ENCODE measurements around the gene CPNE5. TPM values are rescaled to one million over a fixed set of nuclear protein-coding genes. Genes with fewer than 3 reads are reported as not detected.

Gene CPNE5
- total RNA-seq, 1 donor from 2014 or later = not detected

DNA sequence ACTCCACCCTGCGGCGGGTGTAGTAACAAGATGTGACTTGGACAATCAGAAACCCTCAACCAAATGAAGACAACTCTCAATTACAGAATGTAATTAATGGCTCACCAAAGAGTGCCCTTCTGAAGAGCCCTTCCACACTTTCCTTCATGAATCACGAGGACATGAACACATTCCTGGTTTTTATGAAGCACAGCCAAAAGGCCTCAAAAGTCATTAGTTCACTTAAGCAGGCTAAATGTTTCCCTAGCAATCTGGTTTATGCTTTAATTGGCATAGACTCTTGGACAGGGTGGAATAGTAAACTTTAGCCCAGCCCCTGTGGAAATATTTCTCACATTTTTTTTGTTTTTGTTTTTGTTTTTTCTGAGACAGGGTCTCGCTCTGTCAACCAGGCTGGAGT is 20.5 kb downstream of the CPNE5 start:
- Histone ChIP-seq H3K27me3 (no peaks in the 10 kb centered on the region), H3K4me1 (peaks cover 28% of the 10 kb centered on the region), H3K9me3 (ENCODE audit: low read depth) (no peaks in the 10 kb centered on the region), H3K36me3 (no peaks in the 10 kb centered on the region), H3K27ac (no peak overlapping the region), H3K79me2 (ENCODE audit: low read depth) (no peaks in the 10 kb centered on the region), H2AFZ (replicated peaks) (no peak overlapping the region), H3K4me2 (no peak overlapping the region), H4K20me1 (ENCODE audit: low read depth) (no peaks in the 10 kb centered on the region), H3F3A (ENCODE audit: low read depth) (peaks cover 5% of the 10 kb centered on the region), H3K4me3 (no peak overlapping the region), H3K9ac (no peak overlapping the region)
- TF ChIP-seq, protein P1, sequence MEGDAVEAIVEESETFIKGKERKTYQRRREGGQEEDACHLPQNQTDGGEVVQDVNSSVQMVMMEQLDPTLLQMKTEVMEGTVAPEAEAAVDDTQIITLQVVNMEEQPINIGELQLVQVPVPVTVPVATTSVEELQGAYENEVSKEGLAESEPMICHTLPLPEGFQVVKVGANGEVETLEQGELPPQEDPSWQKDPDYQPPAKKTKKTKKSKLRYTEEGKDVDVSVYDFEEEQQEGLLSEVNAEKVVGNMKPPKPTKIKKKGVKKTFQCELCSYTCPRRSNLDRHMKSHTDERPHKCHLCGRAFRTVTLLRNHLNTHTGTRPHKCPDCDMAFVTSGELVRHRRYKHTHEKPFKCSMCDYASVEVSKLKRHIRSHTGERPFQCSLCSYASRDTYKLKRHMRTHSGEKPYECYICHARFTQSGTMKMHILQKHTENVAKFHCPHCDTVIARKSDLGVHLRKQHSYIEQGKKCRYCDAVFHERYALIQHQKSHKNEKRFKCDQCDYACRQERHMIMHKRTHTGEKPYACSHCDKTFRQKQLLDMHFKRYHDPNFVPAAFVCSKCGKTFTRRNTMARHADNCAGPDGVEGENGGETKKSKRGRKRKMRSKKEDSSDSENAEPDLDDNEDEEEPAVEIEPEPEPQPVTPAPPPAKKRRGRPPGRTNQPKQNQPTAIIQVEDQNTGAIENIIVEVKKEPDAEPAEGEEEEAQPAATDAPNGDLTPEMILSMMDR (IDR thresholded peaks at IDR 0.05) = no peak
- Mint-ChIP-seq H3K36me3 (no peaks in the 10 kb centered on the region), H3K27me3 (ENCODE audit: insufficient read depth, low read depth) (peaks cover 24% of the 10 kb centered on the region), H3K4me1 (peaks cover 62% of the 10 kb centered on the region), H3K9me3 (no peaks in the 10 kb centered on the region), H3K4me3 (no peak overlapping the region), H3K27ac (no peak overlapping the region)
- no peak for DNase-seq (ENCODE audit: low spot score)

DNA sequence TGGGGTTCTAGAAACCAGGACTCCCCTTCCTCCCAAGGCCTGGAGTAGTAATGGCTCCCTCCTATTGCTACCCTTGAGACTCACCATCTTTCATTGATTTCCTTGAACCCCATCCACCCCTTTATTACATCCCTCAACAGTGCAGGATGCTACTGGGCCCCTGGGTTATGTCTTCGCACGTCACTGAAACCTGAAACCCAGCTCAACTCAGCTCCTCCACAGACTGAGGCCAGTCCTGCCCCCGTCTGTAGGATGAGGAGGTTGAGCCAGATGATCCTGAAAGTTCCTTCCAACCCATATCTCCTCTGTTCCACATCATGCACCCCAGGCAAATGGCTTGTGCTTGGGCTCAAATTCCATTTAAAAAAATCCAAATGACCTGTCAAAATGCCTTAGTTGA is 21.4 kb downstream of the CPNE5 start:
- H3K4me3 Mint-ChIP-seq = no peak overlapping the region
- no peaks in the 10 kb centered on the region for H3K36me3 Mint-ChIP-seq
- H3F3A ChIP-seq (ENCODE audit: low read depth) = peaks cover 5% of the 10 kb centered on the region
- no peak overlapping the region for H3K27ac Mint-ChIP-seq
- H3K27me3 Mint-ChIP-seq (ENCODE audit: insufficient read depth, low read depth) = peaks cover 24% of the 10 kb centered on the region
- H3K9me3 ChIP-seq (ENCODE audit: low read depth) = no peaks in the 10 kb centered on the region
- no peaks in the 10 kb centered on the region for H3K36me3 ChIP-seq
- H3K27me3 ChIP-seq = no peaks in the 10 kb centered on the region
- no peaks in the 10 kb centered on the region for H3K9me3 Mint-ChIP-seq
- TF ChIP-seq EZH2 (IDR thresholded peaks at IDR 0.05) (no peak), EZH2phosphoT487 (IDR thresholded peaks at IDR 0.05) (no peak)
- TF ChIP-seq, protein P1 (IDR thresholded peaks at IDR 0.05) = no peak
- no peak overlapping the region for H3K4me3 ChIP-seq
- H3K79me2 ChIP-seq (ENCODE audit: low read depth) = no peaks in the 10 kb centered on the region
- H3K4me1 Mint-ChIP-seq = peaks cover 55% of the 10 kb centered on the region
- peaks cover 22% of the 10 kb centered on the region for H3K4me1 ChIP-seq
- H3K27ac ChIP-seq = no peak overlapping the region
- no peak overlapping the region for H2AFZ ChIP-seq (replicated peaks)
- H3K9ac ChIP-seq = no peak overlapping the region
- no peaks in the 10 kb centered on the region for H4K20me1 ChIP-seq (ENCODE audit: low read depth)
- no peak overlapping the region for H3K4me2 ChIP-seq
- no peak for DNase-seq (ENCODE audit: low spot score)

DNA sequence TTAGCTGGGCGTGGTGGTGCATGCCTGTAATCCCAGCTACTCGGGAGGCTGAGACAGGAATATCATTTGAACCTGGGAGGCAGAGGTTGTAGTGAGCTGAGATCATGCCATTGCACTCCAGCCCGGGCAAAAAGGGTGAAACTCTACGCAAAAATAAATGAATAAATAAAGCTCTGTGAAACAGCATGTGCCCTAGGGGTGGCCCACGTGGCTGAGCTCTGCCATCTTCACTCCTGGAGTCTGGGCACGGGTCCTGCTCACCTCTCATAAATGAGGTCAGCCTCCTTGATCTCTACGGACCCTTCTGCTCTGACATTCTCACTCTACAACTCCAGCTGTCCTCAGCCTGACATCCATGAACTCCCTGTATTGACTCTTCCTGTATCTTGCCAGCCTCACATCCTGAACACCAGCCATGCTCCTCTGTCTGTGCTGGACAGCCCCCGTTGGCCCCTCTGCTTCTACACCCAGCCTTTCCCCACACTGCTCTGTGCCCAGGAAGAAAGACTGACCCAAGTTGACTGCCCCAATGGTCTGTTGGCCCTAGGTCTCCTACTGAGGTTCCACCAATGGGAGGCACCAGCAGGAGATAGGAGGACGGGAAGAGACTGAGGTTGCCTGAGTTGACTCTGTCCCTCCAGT is 21.9 kb downstream of the CPNE5 start:
- H3K27ac Mint-ChIP-seq = peak overlapping the region; percentile 60
- peaks cover 49% of the 10 kb centered on the region for H3K4me1 Mint-ChIP-seq
- Histone ChIP-seq H2AFZ (replicated peaks) (no peak overlapping the region), H3K4me1 (peaks cover 17% of the 10 kb centered on the region), H3K27ac (no peak overlapping the region), H4K20me1 (ENCODE audit: low read depth) (no peaks in the 10 kb centered on the region), H3K4me3 (no peak overlapping the region), H3K9me3 (ENCODE audit: low read depth) (no peaks in the 10 kb centered on the region), H3K4me2 (no peak overlapping the region), H3K36me3 (no peaks in the 10 kb centered on the region), H3F3A (ENCODE audit: low read depth) (peaks cover 5% of the 10 kb centered on the region), H3K9ac (no peak overlapping the region), H3K27me3 (no peaks in the 10 kb centered on the region), H3K79me2 (ENCODE audit: low read depth) (no peaks in the 10 kb centered on the region)
- H3K36me3 Mint-ChIP-seq = no peaks in the 10 kb centered on the region
- H3K4me3 Mint-ChIP-seq = no peak overlapping the region
- H3K9me3 Mint-ChIP-seq = no peaks in the 10 kb centered on the region
- DNase-seq (ENCODE audit: low spot score) = no peak
- no peak for TF ChIP-seq EZH2 (IDR thresholded peaks at IDR 0.05)
- TF ChIP-seq, protein P1 (IDR thresholded peaks at IDR 0.05) = no peak
- no peak for TF ChIP-seq EZH2phosphoT487 (IDR thresholded peaks at IDR 0.05)
- peaks cover 20% of the 10 kb centered on the region for H3K27me3 Mint-ChIP-seq (ENCODE audit: insufficient read depth, low read depth)
